CD4-positive, alpha-beta T cell treated with Interleukin-6 for 4 hours (primary cell): ENCODE data around the gene WFIKKN2.
"Not testable (repeated sequence)": the region's sequence is repeated elsewhere in the genome, so short reads cannot be mapped to it uniquely, and the experiment has no call there.

ENCODE experiments used
- DNase-seq: peaks from one replicate; pipeline ENCODE4 v3.0.0-alpha.2; 2020; ENCODE audit warnings: mixed read lengths

WFIKKN2 gene

DNA sequence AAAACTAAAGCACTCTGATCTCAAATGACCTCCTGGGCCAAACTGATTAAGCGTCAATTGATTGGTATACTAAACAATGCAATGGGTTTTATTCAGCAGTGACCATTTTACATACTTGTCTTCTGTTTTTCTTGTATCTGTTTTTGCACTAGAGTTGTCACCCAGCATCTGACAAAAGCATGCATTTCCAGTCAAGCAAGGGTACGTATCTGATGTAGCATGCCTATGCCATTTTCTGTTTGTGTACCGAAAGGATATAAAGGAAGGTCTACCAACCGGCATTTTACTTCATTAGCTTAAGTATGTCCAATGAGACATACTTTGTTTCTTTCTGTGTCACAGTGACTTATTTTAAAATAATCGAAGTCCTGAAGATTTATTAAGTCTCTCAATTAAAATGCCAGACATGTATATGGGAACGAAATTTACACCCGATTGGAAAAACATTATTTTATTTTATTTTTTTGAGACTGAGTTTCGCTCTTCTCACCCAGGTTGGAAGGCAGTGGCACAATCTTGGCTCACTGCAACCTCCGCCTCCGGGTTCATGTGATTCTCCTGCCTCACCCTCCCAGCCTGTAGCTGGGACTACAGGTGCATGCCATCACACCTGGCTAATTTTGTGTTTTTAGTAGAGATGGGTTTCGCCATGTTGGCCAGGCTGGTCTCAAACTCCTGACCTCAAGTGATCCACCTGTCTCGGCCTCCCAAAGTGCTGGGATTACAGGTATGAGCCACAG lies 23.3 kb downstream of the WFIKKN2 start:
- DNase-seq: no peak

DNA sequence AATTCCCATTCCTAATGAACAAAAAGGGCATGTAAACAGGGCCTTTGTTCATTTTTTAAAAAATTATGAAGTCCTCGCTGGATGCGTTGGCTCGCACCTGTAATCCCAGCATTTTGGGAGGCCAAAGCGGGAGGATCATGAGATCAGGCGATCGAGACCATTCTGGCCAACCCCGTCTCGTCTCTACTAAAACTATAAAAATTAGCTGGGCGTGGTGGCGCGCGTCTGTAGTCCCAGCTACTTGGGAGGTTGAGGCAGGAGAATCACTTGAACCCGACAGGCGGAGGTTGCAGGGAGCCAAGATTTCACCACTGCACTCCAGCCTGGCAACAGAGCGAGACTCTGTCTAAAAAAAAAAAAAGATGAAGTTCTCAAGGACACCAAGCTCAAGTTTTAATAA lies 24.3 kb downstream of the WFIKKN2 start:
- DNase-seq: not testable (repeated sequence)

DNA sequence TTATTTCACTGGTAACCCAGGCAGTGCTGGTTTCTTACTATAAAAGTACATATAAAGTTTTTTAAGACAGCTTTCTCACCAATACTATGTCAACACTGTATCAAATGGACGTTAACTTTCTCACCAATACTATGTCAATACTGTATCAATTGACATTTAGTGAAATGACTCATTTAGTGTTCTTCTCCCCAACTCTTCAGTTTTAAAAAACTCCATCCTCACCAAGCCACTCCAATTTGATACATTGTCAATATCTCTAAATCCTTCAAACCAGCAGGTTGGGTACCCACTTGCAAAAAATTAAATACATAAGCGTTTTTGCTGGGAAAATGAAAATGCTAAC lies 25.9 kb downstream of the WFIKKN2 start:
- DNase-seq: no peak

- no peak for DNase-seq
Observed at GRCh38 chr17:50861822-50862528, 26.6 kb downstream of the WFIKKN2 start.

- DNase-seq: peak; percentile 49
Observed at GRCh38 chr17:50863221-50863843, 27.9 kb downstream of the WFIKKN2 start.

DNA sequence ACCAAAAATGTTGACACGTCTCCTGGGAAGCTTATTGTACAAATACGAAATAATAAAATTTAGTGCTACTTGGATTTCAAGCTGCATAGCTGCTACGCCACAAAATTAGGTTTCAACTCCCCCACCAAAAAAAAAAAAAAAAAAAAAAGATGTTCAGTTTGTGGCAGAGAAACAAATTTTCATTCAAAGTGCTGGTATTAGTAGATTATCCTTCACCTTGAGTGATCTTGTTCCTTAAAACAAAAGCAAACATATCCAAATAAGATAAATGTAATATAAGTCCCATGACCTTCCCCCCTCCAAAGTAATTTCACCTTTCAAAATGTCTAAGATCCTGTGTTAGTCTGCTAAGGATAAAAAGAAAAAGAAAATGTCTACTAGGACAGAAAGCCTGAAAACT lies 28.5 kb downstream of the WFIKKN2 start:
- DNase-seq: no peak

- peak; percentile 42 for DNase-seq
Observed at GRCh38 chr17:50864747-50865059, 29.3 kb downstream of the WFIKKN2 start.

DNA sequence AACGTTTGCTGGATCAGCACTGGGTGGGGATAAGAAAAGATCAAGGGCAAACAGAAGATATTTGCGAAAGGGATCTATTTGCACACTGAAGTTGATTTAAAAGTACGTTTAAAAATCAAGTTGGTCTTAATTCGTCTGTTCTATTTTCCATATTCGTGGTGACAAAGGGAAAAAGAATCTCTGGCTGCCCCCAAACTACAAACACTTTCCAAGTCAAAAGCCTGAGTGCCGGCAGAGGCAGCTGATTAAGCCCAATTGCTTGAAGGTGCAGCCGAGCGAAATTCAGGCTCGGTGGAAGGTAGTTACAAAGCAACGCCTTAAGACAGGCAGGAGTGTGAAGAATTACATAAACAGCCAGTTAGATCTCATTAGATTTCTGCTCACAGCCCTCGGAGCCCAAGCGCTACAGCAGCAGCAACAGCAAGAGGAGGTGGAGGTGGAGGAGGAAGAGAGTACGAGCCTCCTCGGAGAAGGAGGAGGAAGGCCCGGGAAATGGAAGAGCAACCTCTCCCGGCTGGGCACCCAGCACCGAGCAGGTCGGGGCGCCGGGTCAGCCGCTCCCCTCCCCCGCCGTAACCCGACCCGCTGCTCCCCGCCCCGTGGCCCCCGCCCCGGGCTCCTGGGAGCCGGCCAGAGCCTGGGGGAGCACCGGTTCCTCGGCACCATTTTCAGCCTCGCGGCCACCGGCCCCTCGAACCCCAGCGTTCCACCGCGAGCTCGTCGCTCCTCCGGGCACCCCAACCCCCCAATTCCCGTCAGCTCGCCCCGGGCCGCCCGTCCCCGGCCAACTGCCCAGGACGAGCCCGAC lies 29.9 kb downstream of the WFIKKN2 start:
- DNase-seq: peak; percentile 61

- DNase-seq: no peak
Observed at GRCh38 chr17:50865868-50866260, 30.5 kb downstream of the WFIKKN2 start.

DNA sequence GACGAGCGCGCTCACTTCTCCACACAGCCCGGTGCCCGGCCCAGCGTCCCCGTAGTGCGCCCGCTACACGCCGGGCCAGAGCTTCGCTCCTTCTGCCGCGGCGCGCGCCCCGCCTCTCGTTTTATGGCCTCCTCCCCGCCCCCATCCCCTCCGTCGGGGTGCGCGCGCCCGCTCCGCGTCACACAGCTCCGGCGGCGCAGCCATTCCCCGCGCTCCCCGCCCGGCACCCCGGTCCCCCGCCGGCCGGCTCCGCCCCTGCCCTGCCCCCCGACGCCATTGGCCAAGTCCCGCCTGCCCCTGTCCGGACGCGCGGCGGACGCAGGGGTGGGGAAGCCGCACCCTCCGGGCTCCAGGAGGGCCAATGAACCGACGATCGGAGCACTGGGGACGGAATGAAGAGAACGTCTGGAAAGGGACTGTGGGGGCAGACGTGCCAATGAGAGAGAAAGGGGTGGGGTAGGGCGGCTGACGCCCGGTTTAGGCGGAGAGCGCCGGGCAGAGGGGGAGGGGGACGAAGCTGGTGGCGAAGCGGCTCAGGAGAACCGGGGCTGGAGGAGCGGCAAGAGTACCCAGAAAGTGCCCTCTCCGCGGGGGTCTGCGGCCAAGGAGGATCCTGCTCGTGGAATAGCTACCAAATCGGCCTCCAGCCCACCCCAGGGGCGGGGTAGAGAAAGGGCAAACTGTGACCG lies 31.0 kb downstream of the WFIKKN2 start, which contains the start of gene TOB1:
TSS of gene TOB1 (minus strand) at position 94 of the 689 bp plus-strand sequence. CDS start 2,337 bp downstream, outside the sequence.
- peak; percentile 97 for DNase-seq

DNA sequence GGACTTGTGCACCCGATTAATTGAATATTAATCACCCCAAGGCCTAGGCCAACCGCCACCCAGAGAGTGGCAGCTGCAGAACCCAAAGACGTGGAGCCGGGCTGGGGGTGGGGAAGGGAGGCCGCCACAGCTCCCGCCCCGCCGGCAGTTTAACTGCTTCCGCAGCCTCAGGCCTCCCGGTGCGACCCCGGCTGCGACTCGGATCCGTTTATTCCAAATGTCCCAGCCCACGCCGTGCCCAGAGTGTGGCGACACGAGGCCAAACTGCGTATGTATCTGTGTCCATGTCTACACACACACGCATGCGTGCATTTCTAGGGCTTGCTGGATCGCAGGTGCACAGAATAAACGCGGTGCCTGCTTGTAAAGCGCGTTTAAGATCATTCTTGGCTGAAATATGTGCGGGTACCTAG lies 31.6 kb downstream of the WFIKKN2 start:
- peak; percentile 68 for DNase-seq

GRCh38 chr17:50867363-50868139 lies 32.2 kb downstream of the WFIKKN2 start:
- peak; percentile 84 for DNase-seq

GRCh38 chr17:50868140-50868438 lies 32.7 kb downstream of the WFIKKN2 start:
- no peak for DNase-seq

DNA sequence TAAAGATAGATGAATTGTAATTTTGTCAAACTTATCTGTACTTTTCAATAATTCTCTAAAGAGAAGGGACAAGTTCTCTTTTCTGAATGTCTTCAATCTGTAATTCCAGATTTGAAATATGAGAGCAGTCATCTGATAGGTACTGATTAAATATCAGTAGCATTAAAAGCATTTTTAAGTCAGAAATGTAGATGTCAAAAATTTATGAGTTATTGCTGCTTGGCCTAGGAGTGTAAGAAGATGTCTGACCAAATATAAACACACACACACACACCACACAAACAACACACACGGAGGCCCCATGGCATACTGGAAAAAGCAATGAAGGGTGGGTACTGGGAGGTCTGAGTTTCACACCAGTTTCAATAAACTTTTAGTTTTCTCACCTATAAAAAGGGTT lies 33.2 kb downstream of the WFIKKN2 start:
- no peak for DNase-seq

GRCh38 chr17:50871364-50871763 lies 36.0 kb downstream of the WFIKKN2 start:
- DNase-seq: peak; percentile 48

- no peak for DNase-seq
Observed at GRCh38 chr17:50871898-50872297, 36.5 kb downstream of the WFIKKN2 start.

GRCh38 chr17:50872710-50873424 lies 37.5 kb downstream of the WFIKKN2 start:
- peak; percentile 70 for DNase-seq

GRCh38 chr17:50875074-50875473 lies 39.7 kb downstream of the WFIKKN2 start:
- no peak for DNase-seq

GRCh38 chr17:50877042-50877441 lies 41.7 kb downstream of the WFIKKN2 start:
- DNase-seq: not testable (repeated sequence)

DNA sequence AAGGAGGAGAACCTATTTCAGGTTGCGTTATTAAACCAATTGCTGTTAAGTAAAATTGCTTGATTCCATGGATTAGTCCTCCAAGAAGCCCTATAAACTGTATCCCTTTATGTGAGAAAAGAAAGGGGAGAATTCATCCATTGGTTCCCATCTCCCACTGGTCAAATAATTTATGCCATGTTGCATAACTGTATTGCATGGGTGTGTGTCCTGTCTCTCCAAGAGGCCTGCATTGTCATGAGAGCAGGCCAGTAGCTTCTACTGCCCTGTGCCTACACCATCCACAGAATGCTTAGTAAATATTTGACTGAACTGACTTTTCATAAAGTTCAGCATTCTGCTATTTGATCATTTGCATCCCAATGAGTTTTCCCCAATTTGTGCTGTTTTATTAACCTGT lies 42.5 kb downstream of the WFIKKN2 start:
- DNase-seq: no peak

DNA sequence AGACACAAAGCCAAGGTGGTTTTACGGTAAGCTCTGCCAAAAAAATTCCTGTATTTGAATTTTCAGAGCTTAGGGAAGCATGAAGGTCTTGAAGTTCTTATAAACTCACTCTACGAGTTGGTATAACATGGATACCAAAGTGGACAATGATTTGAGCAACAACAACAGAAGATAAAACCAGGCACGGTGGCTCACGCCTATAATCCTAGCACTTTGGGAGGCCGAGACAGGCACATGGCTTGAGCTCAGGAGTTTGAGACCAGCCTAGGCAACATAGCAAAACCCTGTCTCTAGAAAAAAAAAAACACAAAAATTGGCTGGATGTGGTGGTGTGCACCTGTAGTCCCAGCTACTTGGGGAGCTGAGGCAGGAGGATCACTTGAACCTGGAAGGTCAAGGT lies 43.7 kb downstream of the WFIKKN2 start:
- no peak for DNase-seq
